ENCODE measurements around the gene RFX3.
A peak's percentile ranks its signal among the peaks of the same experiment; 100 is the strongest.

RFX3 gene

GRCh38 chr9:3525836-3526164 lies at the start of gene RFX3:
RFX3 (minus strand) TSS chr9:3526001; CDS start chr9:3395588, 130,413 bp downstream.
- peak in 55 of 56 donors; percentile 61 to 93 (median 85) for DNase-seq

DNA sequence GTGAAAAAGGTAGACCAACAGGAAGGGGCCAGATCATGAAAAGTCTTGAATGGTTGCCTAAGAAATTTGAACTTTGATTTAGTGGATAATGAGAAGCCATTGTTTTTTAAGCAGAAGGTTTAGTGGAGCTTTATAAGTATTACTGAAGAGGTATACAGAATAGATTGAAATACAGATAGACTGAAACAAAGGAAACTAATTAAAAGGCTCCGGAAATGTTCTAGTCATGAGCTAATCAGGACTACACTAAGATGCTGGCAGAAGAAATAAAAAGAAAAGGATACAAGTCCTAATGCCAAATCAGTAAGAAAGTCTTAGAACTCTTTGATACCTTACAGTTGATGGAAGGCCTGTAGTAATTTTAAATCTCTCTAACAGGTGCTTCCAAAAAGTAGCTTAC lies 45.7 kb upstream of the RFX3 start:
- no peak for DNase-seq

- DNase-seq: no peak
Measured at GRCh38 chr9:3569529-3569928, 43.7 kb upstream of the RFX3 start.

DNA sequence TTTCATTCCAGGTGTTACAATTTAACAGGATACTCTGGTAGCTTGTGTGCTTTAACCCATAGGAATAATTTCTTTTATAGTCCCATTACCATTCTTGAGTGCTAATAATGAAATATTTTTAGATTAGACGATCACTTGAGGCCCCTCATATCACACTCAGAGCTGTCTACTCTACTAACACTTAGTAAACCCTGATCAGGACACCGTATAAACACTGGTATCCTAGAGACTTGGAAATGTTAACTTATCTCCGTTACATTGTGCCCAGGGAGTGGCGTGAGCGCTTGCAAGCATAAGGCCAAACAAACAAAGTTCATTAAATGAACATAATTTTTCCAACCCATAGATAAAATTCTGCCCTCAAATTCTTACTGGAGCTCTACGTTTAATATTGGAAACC lies 42.2 kb upstream of the RFX3 start:
- no peak for DNase-seq

DNA sequence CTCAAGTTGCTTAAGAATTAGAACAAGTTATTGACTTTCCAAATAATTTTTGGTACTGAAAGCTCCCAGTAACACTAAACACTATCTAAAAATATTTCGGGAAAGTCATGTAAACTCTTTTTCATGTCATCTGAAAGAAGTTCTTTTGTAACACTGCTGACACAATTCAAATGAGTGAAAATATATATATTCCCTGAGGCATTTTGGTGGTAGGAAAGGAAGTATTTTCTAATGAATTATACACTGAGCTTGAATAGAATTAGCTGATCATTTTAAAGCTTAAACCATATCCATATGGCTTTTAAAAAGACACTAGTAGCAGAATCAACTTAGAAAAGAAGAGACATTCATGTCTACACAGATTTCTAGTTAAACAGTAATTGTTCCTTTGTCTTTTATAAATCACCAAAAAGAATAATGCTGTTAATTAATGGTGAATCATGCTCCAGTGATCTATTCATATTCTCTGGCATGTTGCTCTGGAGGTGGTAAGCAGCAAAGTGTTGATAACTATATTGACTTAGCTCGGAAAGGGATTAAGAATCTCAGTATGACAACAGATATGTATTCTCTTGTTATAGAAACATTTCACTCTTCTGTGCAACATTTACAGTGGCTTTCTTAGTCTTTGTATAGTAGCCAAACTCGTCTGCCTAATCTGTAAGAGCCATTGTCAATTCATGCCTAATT lies 27.4 kb upstream of the RFX3 start:
- DNase-seq: no peak

GRCh38 chr9:3549225-3549624 lies 23.4 kb upstream of the RFX3 start:
- DNase-seq: no peak

DNA sequence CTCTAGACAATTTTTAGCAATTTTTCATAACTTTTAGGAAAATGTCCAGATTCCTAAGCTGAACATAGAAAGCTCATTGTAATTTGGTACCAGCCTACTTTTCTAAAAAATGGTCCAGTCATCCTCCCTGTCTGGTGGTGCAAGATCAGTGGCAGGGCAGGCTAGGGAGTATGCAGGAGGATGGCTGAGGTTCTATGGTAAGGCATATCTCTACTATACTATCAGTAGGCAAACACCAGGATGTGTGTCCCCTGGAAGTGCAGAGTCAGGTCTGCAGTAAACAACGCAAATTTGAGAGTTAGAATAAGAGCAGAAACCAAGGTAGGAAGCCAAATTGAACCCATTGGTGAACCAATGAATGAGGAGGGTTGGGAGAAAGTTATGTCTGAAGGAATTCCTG lies 22.8 kb upstream of the RFX3 start:
- no peak for DNase-seq

GRCh38 chr9:3541206-3541605 lies 15.4 kb upstream of the RFX3 start:
- no peak for DNase-seq

- no peak for DNase-seq
Measured at GRCh38 chr9:3534614-3535404, 9.0 kb upstream of the RFX3 start.

DNA sequence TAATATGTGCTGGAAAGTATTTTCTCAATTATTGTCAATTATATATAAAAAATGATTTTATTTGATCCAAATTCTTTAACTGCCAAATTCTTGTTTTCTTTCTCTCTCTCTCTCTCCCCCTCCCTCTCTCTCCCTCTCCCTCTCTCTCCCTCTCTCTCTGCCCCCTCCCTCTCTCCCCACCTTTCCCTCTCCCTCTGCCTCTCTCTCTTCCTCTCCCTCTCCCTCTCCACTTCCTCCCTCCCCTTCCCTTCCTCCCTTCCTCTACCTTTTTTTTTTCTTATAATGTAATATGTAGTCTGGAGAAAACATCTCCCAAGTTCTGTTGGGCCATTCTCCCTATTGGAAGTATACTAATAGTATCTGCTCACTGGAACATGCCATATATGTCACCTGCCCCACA lies 6.4 kb upstream of the RFX3 start:
- no peak for DNase-seq

DNA sequence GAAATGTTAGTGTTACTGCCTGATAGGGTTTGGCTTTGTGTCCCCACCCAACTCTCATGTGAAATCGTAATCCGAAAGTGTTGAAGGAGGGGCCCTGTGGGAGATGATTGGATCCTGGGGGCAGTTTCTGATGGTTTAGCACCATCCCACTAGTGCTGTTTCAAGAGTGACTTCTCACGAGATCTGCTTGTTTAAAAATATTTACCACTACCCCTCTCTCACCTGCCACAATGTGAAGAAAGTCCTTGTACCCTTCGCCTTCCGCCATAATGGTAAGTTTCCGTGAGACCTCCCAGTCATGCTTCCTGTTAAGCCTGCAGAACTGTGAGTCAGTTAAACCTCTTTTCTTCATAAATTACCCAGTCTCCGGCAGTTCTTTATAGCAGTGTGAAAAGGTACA lies 2.6 kb upstream of the RFX3 start:
- no peak for DNase-seq

GRCh38 chr9:3526997-3527940 lies 1.5 kb upstream of the RFX3 start:
- DNase-seq: peak in 12 of 56 donors; percentile 2 to 76 (median 54)

GRCh38 chr9:3526165-3526996 lies 580 bp upstream of the RFX3 start:
- peak; percentile 61 to 91 (median 83) for DNase-seq

- DNase-seq: peak in 14 of 56 donors; percentile 6 to 69 (median 47)
Measured at GRCh38 chr9:3525096-3525835, 535 bp downstream of the RFX3 start.

GRCh38 chr9:3521966-3522365 lies 3.8 kb downstream of the RFX3 start:
- DNase-seq: no peak

DNA sequence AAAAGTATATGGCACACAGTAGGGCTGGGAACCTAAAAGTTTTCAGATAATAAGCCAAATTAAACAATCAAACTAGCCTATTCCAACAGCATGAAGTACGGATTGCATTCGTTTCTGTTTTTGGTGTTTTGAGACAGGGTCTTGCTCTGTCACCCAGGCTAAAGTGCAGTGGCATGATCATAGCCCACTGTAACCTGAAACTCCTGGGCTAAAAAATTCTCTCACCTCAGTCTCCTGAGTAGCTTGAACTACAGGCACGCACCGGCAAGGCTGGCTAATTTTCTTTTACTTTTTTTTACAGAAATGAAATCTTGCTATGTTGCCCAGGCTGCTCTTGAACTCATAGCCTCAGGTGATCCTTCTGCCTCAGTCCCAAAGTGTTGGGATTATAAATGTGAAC lies 5.2 kb downstream of the RFX3 start:
- DNase-seq: no peak

- DNase-seq: no peak
Measured at GRCh38 chr9:3517377-3518048, 8.3 kb downstream of the RFX3 start.

GRCh38 chr9:3516667-3517330 lies 9.0 kb downstream of the RFX3 start:
- DNase-seq: peak in 1 of 56 donors; percentile 1

GRCh38 chr9:3515405-3515804 lies 10.4 kb downstream of the RFX3 start:
- DNase-seq: no peak

Data from amygdala (tissue), 56 donors.